ENCODE results near the gene CXXC4. TPM values are rescaled to one million over a fixed set of nuclear protein-coding genes. Genes with fewer than 3 reads are reported as not detected.

Gene CXXC4
- total and polyA plus RNA-seq, 2 experiments from 2014 or later: 2.8 to 14.9 TPM

- no peak overlapping the region for H3K4me2 ChIP-seq
- no peaks in the 10 kb centered on the region for H3K79me2 ChIP-seq
- H3K27ac ChIP-seq: no peak overlapping the region
- DNase-seq (ENCODE audit: low spot score): no peak
- no peaks in the 10 kb centered on the region for H3K27me3 ChIP-seq
- H3K36me3 ChIP-seq (replicated peaks; ENCODE audit: insufficient read depth, low read depth): no peaks in the 10 kb centered on the region
- no peaks in the 10 kb centered on the region for H4K20me1 ChIP-seq (ENCODE audit: insufficient read depth, poor library complexity, severe bottlenecking)
- H3K4me1 ChIP-seq (ENCODE audit: insufficient read depth): no peaks in the 10 kb centered on the region
- no peaks in the 10 kb centered on the region for H3K9me2 ChIP-seq (replicated peaks; ENCODE audit: insufficient read depth)
- H3K9me3 ChIP-seq (ENCODE audit: low read depth): no peaks in the 10 kb centered on the region
- H3K4me3 ChIP-seq: no peak overlapping the region
- no peak for TF ChIP-seq EZH2phosphoT487 (IDR thresholded peaks at IDR 0.05; ENCODE audit: low read depth, severe bottlenecking, unreplicated experiment)
- TF ChIP-seq CTCF (IDR thresholded peaks at IDR 0.05; ENCODE audit: poor library complexity): no peak
- no peak for TF ChIP-seq EZH2 (IDR thresholded peaks at IDR 0.05; ENCODE audit: borderline replicate concordance)
- H2AFZ ChIP-seq: no peak overlapping the region
- 97% methylated on average over 5 of the region's 5 CpGs for WGBS (ENCODE audit: low lambda C conversion rate, missing lambda C conversion rate)
These were observed 29.1 kb downstream of the CXXC4 start for GRCh38 chr4:104465619-104466018.

- TF ChIP-seq CTCF (IDR thresholded peaks at IDR 0.05; ENCODE audit: poor library complexity) (no peak), EZH2 (IDR thresholded peaks at IDR 0.05; ENCODE audit: borderline replicate concordance) (no peak), EZH2phosphoT487 (IDR thresholded peaks at IDR 0.05; ENCODE audit: low read depth, severe bottlenecking, unreplicated experiment) (no peak)
- no peaks in the 10 kb centered on the region for H3K4me1 ChIP-seq (ENCODE audit: insufficient read depth)
- H4K20me1 ChIP-seq (ENCODE audit: insufficient read depth, poor library complexity, severe bottlenecking): no peaks in the 10 kb centered on the region
- H2AFZ ChIP-seq: no peak overlapping the region
- H3K9me3 ChIP-seq (ENCODE audit: low read depth): no peaks in the 10 kb centered on the region
- H3K36me3 ChIP-seq (replicated peaks; ENCODE audit: insufficient read depth, low read depth): no peaks in the 10 kb centered on the region
- no peaks in the 10 kb centered on the region for H3K79me2 ChIP-seq
- no peak overlapping the region for H3K4me2 ChIP-seq
- no peak overlapping the region for H3K27ac ChIP-seq
- WGBS (ENCODE audit: low lambda C conversion rate, missing lambda C conversion rate): 88% methylated on average over 1 of the region's 1 CpG
- no peaks in the 10 kb centered on the region for H3K27me3 ChIP-seq
- no peaks in the 10 kb centered on the region for H3K9me2 ChIP-seq (replicated peaks; ENCODE audit: insufficient read depth)
- H3K4me3 ChIP-seq: no peak overlapping the region
- DNase-seq (ENCODE audit: low spot score): no peak
These were observed 29.5 kb downstream of the CXXC4 start for GRCh38 chr4:104465201-104465600.

GRCh38 chr4:104462641-104463040 is 32.1 kb downstream of the CXXC4 start:
- no peak overlapping the region for H3K4me3 ChIP-seq
- no peaks in the 10 kb centered on the region for H3K27me3 ChIP-seq
- H3K9me3 ChIP-seq (ENCODE audit: low read depth): no peaks in the 10 kb centered on the region
- no peaks in the 10 kb centered on the region for H3K9me2 ChIP-seq (replicated peaks; ENCODE audit: insufficient read depth)
- TF ChIP-seq CTCF (IDR thresholded peaks at IDR 0.05; ENCODE audit: poor library complexity) (no peak), EZH2 (IDR thresholded peaks at IDR 0.05; ENCODE audit: borderline replicate concordance) (no peak), EZH2phosphoT487 (IDR thresholded peaks at IDR 0.05; ENCODE audit: low read depth, severe bottlenecking, unreplicated experiment) (no peak)
- H3K4me2 ChIP-seq: no peak overlapping the region
- no peaks in the 10 kb centered on the region for H3K4me1 ChIP-seq (ENCODE audit: insufficient read depth)
- no peak for DNase-seq (ENCODE audit: low spot score)
- H3K79me2 ChIP-seq: no peaks in the 10 kb centered on the region
- no peaks in the 10 kb centered on the region for H3K36me3 ChIP-seq (replicated peaks; ENCODE audit: insufficient read depth, low read depth)
- no peak overlapping the region for H3K27ac ChIP-seq
- H2AFZ ChIP-seq: no peak overlapping the region
- H4K20me1 ChIP-seq (ENCODE audit: insufficient read depth, poor library complexity, severe bottlenecking): no peaks in the 10 kb centered on the region
